HG03565 (cell line): ENCODE data around the gene SLBP.
"Not testable (repeated sequence)": the region's sequence is repeated elsewhere in the genome, so short reads cannot be mapped to it uniquely, and the experiment has no call there.

Experiments
- ATAC-seq: cut with Tn5 transposase; IDR thresholded peaks from one replicate; pipeline ENCODE4 v1.9.1; 2021; ENCODE audit warnings: mild to moderate bottlenecking, moderate library complexity; ENCODE audit not compliant: unreplicated experiment

Gene SLBP

DNA sequence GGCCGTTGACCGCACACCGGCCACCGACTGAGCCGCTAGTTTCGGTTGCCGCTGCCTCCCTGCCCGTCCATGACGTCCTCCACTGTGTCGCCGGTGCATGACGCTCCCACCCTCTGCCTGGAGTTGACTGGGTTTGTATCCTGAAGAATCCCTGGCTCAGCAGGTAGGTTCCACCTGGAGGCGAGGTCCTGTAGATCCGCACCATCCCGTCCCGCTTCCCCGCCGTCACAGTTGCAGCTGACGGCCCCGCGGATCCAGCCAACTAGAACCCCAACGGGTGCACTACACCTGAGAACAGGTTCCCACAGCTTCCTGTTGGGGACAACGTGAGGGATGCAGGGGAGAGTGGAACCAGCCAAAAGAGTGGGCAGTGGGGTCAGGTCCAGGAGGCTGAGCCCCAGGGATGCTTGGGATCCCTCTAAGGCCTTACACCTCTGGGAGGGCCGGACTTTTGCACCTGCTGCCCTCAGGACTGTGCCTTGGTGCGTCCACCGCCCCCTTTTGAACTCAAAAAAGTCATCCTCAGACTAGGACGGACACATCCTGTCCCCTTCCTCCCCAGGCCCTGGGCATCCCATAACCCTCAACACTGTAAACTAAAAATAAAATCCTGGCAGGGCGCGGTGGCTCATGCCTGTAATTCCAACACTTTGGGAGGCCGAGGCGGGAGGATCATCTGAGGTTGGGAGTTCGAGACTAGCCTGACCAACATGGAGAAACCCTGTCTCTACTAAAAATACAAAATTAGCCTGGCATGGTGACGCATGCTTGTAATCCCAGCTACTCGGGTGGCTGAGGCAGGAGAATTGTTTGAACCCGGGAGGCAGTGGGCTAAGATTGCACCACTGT is 1.1 kb upstream of the SLBP start:
- no peak for ATAC-seq

GRCh38 chr4:1711571-1712215 is 426 bp downstream of the SLBP start:
- ATAC-seq, result no peak

GRCh38 chr4:1711055-1711570 is 1.0 kb downstream of the SLBP start:
- ATAC-seq, result no peak

DNA sequence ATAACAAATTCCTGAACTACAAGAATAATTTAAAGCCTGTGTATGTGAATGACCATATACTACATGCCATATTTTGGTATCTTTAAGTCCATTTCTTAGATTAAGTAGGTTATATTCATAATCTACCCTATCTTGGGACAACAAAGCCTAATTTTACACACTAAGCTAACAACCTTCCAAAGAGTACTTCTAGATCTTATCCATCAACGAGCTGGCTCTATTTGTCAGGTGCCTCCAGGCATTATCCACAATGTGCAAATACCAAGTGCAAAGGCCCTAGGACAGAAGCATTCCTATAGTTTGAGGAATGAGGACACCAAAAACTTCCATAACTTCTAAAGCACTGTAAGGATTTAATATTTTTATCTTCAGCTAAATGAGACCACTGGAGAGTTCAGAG is 3.5 kb downstream of the SLBP start:
- no peak for ATAC-seq

DNA sequence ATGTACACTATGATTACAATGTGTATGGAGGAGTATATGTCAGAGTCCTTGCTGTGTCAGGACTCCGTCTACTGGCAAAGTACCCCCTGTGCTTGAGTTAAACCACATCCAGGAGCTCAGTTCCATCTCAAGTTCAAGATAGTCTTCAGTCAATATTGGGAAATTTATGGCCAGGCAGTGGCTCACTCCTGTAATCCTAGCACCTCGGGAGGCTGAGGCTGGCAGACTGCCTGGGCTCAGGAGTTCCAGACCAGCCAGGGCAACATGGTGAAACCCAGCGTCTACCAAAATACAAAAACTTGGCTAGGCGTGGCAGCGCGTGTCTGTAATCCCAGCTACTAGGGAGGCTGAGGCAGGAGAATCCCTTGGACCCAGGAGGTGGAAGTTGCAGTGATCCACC is 5.8 kb downstream of the SLBP start:
- ATAC-seq, result no peak

GRCh38 chr4:1705732-1706131 is 6.4 kb downstream of the SLBP start:
- no peak for ATAC-seq

- no peak for ATAC-seq
Observed at GRCh38 chr4:1703867-1704266, 8.3 kb downstream of the SLBP start.

DNA sequence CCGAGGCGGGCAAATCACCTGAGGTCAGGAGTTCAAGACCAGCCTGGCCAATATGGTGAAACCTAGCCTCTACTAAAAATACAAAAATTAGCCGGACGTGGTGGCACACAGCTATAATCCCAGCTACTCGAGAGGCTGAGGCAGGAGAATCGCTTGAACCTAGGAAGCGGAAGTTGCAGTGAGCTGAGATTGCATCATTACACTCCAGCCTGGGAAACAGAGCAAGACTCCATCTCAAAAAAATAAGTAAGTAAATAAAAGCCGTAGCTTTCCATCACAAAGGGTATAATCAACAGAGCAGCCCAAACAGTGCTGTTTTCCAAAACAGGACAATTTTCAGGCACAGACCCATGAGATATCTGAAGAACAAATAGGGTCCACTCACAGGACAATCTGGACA is 10.4 kb downstream of the SLBP start:
- ATAC-seq, result not testable (repeated sequence)

- ATAC-seq, result no peak
Observed at GRCh38 chr4:1695913-1696312, 16.2 kb downstream of the SLBP start.

DNA sequence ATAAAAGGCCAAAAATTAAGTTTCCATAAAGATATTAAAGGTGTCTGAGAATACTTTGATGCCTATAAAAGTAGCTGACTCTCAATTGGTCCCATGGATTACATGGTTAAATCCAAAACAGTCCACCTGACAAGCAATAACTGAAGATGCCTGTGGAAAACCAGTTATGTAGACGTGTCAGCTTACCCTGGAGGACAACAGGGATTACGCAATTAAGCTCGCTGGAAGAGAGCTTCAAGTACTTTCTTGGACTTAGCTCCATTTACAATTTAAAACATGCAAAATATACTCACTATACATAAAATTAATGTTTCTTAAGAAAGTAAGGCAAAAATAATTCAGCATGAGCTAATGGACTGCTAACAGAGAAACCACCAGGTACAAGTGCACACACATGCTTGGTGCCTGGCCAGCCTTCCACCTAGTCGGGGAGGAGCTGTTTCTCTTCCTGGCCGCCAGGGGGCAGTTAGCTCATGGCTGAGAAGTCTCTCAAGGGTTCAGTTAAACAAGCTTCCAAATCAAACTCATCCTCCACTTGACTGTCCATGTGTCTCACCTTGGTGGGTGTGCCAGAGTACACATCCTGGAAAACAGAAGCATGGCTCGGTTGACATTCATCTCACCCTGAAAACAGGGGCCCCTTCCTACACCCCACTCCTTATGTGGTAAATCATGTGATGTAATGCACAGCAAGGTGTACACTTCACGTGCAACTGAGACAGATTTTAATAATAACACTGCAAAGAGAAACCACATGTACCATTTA is 18.8 kb downstream of the SLBP start:
- peak; percentile 60 for ATAC-seq

DNA sequence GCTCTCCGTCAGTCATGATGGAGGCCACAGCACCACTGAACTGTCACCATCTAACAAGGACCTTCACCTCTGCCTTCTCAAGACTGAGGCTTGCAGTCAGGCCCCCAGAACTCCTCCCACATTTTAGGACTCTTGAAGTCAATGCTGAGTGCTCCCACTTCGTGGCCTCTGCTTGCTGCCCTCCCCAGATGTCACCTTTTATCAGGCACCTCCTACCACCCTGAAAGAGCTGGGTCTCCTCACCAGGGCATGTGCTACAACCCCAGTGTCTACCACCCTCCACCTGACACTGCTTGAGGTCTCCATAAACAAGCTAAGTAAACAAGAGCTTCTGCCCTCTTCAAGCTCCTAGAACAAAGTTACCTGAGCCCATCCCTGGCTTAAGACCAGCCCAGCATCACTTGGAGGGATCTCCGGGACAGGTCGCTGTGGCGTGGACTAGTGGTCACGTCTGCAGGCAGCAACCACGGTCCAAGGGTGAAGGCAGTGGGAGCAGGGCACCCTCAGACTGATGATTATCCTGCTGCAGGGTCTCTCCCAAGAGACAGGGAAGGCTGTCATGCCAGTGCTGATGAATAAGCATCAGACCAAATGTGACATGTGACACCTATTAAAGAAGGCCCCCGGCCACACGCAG is 20.3 kb downstream of the SLBP start:
- no peak for ATAC-seq

- no peak for ATAC-seq
Observed at GRCh38 chr4:1690698-1691097, 21.4 kb downstream of the SLBP start.

GRCh38 chr4:1686440-1687036 is 25.6 kb downstream of the SLBP start:
- ATAC-seq, result no peak

GRCh38 chr4:1685235-1686150 is 26.6 kb downstream of the SLBP start:
- no peak for ATAC-seq

- peak; percentile 3 for ATAC-seq
Observed at GRCh38 chr4:1684506-1685234, 27.4 kb downstream of the SLBP start.

DNA sequence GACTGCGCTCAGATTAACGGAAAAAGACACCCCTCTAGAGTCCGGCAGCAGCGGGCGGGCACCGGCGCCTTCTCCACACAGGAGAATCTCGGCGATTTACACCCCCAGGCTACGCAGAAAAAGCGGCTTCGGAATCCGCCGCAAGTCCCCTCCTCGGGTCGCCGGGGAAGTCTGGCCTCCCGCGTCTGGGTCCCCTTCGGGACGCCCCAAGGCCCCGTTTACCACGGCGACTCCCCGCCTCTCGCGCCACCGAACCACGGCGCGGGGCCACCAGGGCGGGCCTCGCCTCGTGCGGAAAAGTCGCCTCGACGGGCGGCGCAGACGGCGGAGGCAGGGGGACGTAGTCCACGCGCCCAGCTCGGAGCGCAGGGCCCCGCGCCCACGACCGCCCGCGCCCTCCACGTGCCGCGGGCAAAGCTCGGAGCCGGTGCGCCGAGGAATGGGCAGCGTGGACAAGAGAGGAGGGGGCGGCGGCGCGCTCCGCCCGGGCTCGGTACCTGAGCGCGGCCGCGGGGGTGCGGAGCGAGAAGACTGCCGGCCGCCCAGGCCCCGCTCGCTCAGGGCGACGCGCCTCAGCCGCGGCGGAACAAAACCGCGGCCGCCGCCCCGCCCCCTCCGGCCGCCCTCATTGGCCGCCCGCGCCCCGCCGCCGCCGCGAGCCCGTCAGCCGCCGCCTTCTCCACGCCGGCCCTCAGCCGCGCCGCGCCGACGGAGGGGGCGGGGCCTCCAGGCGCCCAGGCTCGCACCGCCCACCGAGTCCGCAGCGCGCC is 28.2 kb downstream of the SLBP start, which contains the start of gene FAM53A:
Gene FAM53A, minus strand, starts transcription at position 578 of the 770 bp plus-strand sequence. CDS start 15,572 bp downstream, outside the sequence.
- ATAC-seq, result peak; percentile 73

- no peak for ATAC-seq
Observed at GRCh38 chr4:1683261-1683735, 28.8 kb downstream of the SLBP start.

- no peak for ATAC-seq
Observed at GRCh38 chr4:1682860-1683259, 29.3 kb downstream of the SLBP start.
